ENCODE results near the gene ZBTB20.

The ZBTB20 gene

GRCh38 chr3:114929971-114930732 lies 216.9 kb downstream of the ZBTB20 start:
- no peaks in the 10 kb centered on the region for H3K36me3 Mint-ChIP-seq (ENCODE audit: low read depth)
- no peak overlapping the region for H3K4me3 Mint-ChIP-seq
- H3K4me1 Mint-ChIP-seq (ENCODE audit: low read depth), result peaks cover 3% of the 10 kb centered on the region

GRCh38 chr3:114928989-114929640 lies 218.0 kb downstream of the ZBTB20 start:
- H3K27me3 Mint-ChIP-seq (ENCODE audit: low read depth), result no peaks in the 10 kb centered on the region
- H3K36me3 Mint-ChIP-seq (ENCODE audit: low read depth), result no peaks in the 10 kb centered on the region
- peaks cover 3% of the 10 kb centered on the region for H3K4me1 Mint-ChIP-seq (ENCODE audit: low read depth)
- no peak overlapping the region for H3K4me3 Mint-ChIP-seq
- no peak overlapping the region for H3K27ac Mint-ChIP-seq
- H3K9me3 Mint-ChIP-seq, result peaks cover 2% of the 10 kb centered on the region
- no peak for DNase-seq (ENCODE audit: low spot score)

More at GRCh38 chr3:114929971-114930732, 216.9 kb downstream of the ZBTB20 start:
- Mint-ChIP-seq H3K27ac (no peak overlapping the region), H3K27me3 (ENCODE audit: low read depth) (no peaks in the 10 kb centered on the region), H3K9me3 (no peaks in the 10 kb centered on the region)
- no peak for DNase-seq (ENCODE audit: low spot score)

GRCh38 chr3:114904633-114905032 lies 242.5 kb downstream of the ZBTB20 start:
- Mint-ChIP-seq H3K27me3 (ENCODE audit: low read depth) (no peaks in the 10 kb centered on the region), H3K27ac (no peak overlapping the region), H3K4me1 (ENCODE audit: low read depth) (peaks cover 5% of the 10 kb centered on the region), H3K36me3 (ENCODE audit: low read depth) (no peaks in the 10 kb centered on the region), H3K9me3 (no peaks in the 10 kb centered on the region), H3K4me3 (no peak overlapping the region)
- DNase-seq (ENCODE audit: low spot score), result no peak

GRCh38 chr3:114903213-114903612 lies 243.9 kb downstream of the ZBTB20 start:
- H3K36me3 Mint-ChIP-seq (ENCODE audit: low read depth), result no peaks in the 10 kb centered on the region
- no peak for DNase-seq (ENCODE audit: low spot score)
- H3K4me3 Mint-ChIP-seq, result no peak overlapping the region
- H3K9me3 Mint-ChIP-seq, result no peaks in the 10 kb centered on the region
- no peak overlapping the region for H3K27ac Mint-ChIP-seq
- H3K4me1 Mint-ChIP-seq (ENCODE audit: low read depth), result peaks cover 5% of the 10 kb centered on the region
- no peaks in the 10 kb centered on the region for H3K27me3 Mint-ChIP-seq (ENCODE audit: low read depth)

GRCh38 chr3:114902691-114903101 lies 244.4 kb downstream of the ZBTB20 start:
- Mint-ChIP-seq H3K27me3 (ENCODE audit: low read depth) (no peaks in the 10 kb centered on the region), H3K4me3 (no peak overlapping the region), H3K9me3 (no peaks in the 10 kb centered on the region), H3K4me1 (ENCODE audit: low read depth) (peaks cover 5% of the 10 kb centered on the region), H3K36me3 (ENCODE audit: low read depth) (no peaks in the 10 kb centered on the region), H3K27ac (no peak overlapping the region)
- DNase-seq (ENCODE audit: low spot score), result no peak

GRCh38 chr3:114900908-114901307 lies 246.2 kb downstream of the ZBTB20 start:
- H3K27ac Mint-ChIP-seq, result no peak overlapping the region
- no peak overlapping the region for H3K4me3 Mint-ChIP-seq
- H3K36me3 Mint-ChIP-seq (ENCODE audit: low read depth), result no peaks in the 10 kb centered on the region
- H3K9me3 Mint-ChIP-seq, result no peaks in the 10 kb centered on the region
- no peaks in the 10 kb centered on the region for H3K27me3 Mint-ChIP-seq (ENCODE audit: low read depth)
- no peak for DNase-seq (ENCODE audit: low spot score)
- H3K4me1 Mint-ChIP-seq (ENCODE audit: low read depth), result peaks cover 5% of the 10 kb centered on the region

GRCh38 chr3:114899186-114899931 lies 247.7 kb downstream of the ZBTB20 start:
- H3K27ac Mint-ChIP-seq, result no peak overlapping the region

GRCh38 chr3:114896978-114897377 lies 250.1 kb downstream of the ZBTB20 start:
- DNase-seq (ENCODE audit: low spot score), result no peak
- no peak overlapping the region for H3K27ac Mint-ChIP-seq
- no peak overlapping the region for H3K4me3 Mint-ChIP-seq
- peaks cover 3% of the 10 kb centered on the region for H3K4me1 Mint-ChIP-seq (ENCODE audit: low read depth)
- no peaks in the 10 kb centered on the region for H3K27me3 Mint-ChIP-seq (ENCODE audit: low read depth)
- H3K36me3 Mint-ChIP-seq (ENCODE audit: low read depth), result no peaks in the 10 kb centered on the region
- no peaks in the 10 kb centered on the region for H3K9me3 Mint-ChIP-seq

More at GRCh38 chr3:114899186-114899931, 247.7 kb downstream of the ZBTB20 start:
- DNase-seq (ENCODE audit: low spot score), result no peak
- H3K4me1 Mint-ChIP-seq (ENCODE audit: low read depth), result peaks cover 3% of the 10 kb centered on the region
- no peaks in the 10 kb centered on the region for H3K36me3 Mint-ChIP-seq (ENCODE audit: low read depth)
- no peak overlapping the region for H3K4me3 Mint-ChIP-seq
- no peaks in the 10 kb centered on the region for H3K9me3 Mint-ChIP-seq
- no peaks in the 10 kb centered on the region for H3K27me3 Mint-ChIP-seq (ENCODE audit: low read depth)

GRCh38 chr3:114893361-114893760 lies 253.7 kb downstream of the ZBTB20 start:
- no peak overlapping the region for H3K4me3 Mint-ChIP-seq
- DNase-seq (ENCODE audit: low spot score), result no peak
- no peak overlapping the region for H3K27ac Mint-ChIP-seq
- no peaks in the 10 kb centered on the region for H3K9me3 Mint-ChIP-seq
- no peaks in the 10 kb centered on the region for H3K27me3 Mint-ChIP-seq (ENCODE audit: low read depth)
- H3K4me1 Mint-ChIP-seq (ENCODE audit: low read depth), result no peaks in the 10 kb centered on the region
- no peaks in the 10 kb centered on the region for H3K36me3 Mint-ChIP-seq (ENCODE audit: low read depth)

- Mint-ChIP-seq H3K9me3 (no peaks in the 10 kb centered on the region), H3K36me3 (ENCODE audit: low read depth) (no peaks in the 10 kb centered on the region), H3K4me3 (no peak overlapping the region), H3K27ac (no peak overlapping the region), H3K27me3 (ENCODE audit: low read depth) (no peaks in the 10 kb centered on the region), H3K4me1 (ENCODE audit: low read depth) (no peaks in the 10 kb centered on the region)
- no peak for DNase-seq (ENCODE audit: low spot score)
These were observed 254.2 kb downstream of the ZBTB20 start for GRCh38 chr3:114892880-114893279.

- Mint-ChIP-seq H3K27me3 (ENCODE audit: low read depth) (no peaks in the 10 kb centered on the region), H3K4me3 (no peak overlapping the region), H3K4me1 (ENCODE audit: low read depth) (no peaks in the 10 kb centered on the region), H3K36me3 (ENCODE audit: low read depth) (no peaks in the 10 kb centered on the region), H3K27ac (no peak overlapping the region), H3K9me3 (no peaks in the 10 kb centered on the region)
- DNase-seq (ENCODE audit: low spot score), result no peak
These were observed 254.8 kb downstream of the ZBTB20 start for GRCh38 chr3:114892131-114892879.

GRCh38 chr3:114887806-114888205 lies 259.3 kb downstream of the ZBTB20 start:
- Mint-ChIP-seq H3K36me3 (ENCODE audit: low read depth) (no peaks in the 10 kb centered on the region), H3K27ac (no peak overlapping the region), H3K4me3 (no peak overlapping the region), H3K9me3 (no peaks in the 10 kb centered on the region), H3K4me1 (ENCODE audit: low read depth) (no peaks in the 10 kb centered on the region), H3K27me3 (ENCODE audit: low read depth) (no peaks in the 10 kb centered on the region)
- DNase-seq (ENCODE audit: low spot score), result no peak

GRCh38 chr3:114886905-114887304 lies 260.2 kb downstream of the ZBTB20 start:
- no peak for DNase-seq (ENCODE audit: low spot score)
- Mint-ChIP-seq H3K4me1 (ENCODE audit: low read depth) (no peaks in the 10 kb centered on the region), H3K36me3 (ENCODE audit: low read depth) (no peaks in the 10 kb centered on the region), H3K27me3 (ENCODE audit: low read depth) (no peaks in the 10 kb centered on the region), H3K27ac (no peak overlapping the region), H3K4me3 (no peak overlapping the region), H3K9me3 (no peaks in the 10 kb centered on the region)

Measured in T-helper 2 cell treated with Interferon-gamma antibody and Interleukin-4, amounts not matched to agents 5 μg/mL and 100 μg/mL, for 36 hours (primary cell).